Measurements from ENCODE around the gene NPHP4.

NPHP4 gene

DNA sequence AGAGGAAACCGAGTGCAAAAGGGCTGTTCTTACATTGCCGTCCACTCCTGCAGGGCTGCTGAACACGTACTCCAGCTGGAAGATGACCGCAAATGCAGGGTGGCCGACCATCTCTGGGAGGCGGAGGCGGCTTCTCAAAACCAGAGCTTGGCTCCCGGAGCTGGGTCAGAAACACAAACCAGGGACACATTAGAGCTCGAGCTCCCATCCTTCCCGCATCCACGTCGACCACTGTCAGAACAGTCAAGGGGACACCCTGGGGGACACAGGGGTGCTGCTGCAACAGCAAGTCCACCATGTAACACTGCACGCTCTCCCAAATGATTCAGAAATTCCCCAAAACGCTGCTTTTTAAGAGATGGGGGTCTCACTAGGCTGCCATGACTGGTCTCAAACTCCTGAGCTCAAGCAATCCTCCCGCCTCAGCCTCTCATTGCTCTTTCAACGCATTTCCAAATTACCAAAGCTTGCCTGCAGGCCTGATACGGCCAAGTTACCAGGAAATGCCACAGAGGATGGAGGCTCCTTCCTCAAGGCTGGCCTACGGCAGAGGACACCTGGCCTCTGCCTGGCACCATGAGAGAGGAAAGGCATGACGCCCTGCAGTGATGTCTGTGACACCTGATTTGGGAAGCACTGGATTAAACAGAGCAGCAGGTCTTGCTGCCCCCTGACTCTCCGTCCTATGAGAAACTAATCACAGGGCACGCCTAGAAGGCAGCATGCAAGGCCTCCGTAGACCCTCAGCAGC is 45.0 kb downstream of the NPHP4 start:
- no peak for DNase-seq

DNA sequence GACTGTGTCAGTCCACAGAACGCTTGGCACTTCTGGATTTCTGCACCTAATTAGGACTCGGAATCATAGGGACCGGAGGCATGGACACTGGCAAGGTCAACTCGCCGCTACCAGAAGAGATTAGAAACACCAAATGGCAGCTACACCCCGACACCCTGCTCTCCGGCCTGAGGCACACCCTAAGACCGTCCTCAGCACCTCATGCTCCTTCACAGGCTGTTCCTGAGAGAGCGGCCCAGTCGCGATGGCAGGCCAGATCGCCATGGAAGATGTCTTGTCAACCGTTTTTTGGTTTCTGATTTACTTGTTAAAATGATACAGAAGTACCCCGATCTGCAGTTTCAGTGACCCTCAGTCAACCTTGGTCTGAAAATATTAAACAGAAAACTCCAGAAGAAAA is 46.8 kb downstream of the NPHP4 start:
- DNase-seq, result no peak

DNA sequence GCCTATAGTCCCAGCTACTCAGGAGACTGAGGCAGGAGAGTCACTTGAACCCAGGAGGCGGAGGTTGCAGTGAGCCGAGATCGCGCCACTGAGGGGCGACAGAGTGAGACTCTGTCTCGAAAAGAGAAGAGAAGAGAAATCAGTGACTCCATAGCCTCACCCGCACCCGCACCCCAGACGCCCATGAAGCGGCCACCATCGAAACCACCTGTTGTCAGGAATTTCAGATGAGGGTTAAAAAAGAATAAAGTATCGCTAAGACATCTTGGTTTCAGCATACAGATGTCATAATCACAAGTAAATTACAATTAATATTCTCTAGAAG is 47.4 kb downstream of the NPHP4 start:
- no peak for DNase-seq

DNA sequence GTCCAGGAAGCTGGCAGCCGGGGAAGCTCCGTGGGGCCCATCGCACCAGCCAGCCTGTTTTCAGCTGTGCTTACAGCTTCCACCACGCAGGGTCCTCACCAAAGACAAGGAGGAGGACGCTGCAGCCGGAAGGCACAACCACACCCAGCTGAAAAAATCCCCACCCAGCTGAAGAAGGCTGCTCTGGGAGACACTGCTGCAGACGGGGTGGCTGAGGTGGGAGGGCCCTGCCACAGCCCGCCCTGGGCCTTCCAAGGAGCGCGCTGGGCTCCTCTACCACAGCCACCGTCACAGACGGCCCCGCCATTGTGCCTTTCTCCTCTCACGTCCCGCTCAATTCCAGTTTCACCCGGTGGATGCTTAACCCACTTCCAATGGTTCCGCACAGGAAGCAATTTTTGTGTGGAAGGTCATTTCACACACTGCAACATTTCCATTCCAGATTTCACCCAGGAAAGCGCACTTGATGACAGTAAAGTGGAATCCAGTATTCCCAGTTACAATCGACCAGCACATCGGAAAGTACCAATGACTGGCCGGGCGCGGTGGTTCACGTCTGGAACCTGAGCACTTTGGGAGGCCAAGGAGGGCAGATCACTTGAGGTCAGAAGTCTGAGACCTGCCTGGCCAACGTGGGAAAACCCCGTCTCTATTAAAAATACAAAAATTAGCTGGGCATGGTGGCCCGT is 47.9 kb downstream of the NPHP4 start:
- DNase-seq, result no peak

GRCh38 chr1:5943343-5944124 is 48.7 kb downstream of the NPHP4 start:
- no peak for DNase-seq

- no peak for DNase-seq
Measured at GRCh38 chr1:5941671-5942070, 50.6 kb downstream of the NPHP4 start.

GRCh38 chr1:5940723-5941407 is 51.4 kb downstream of the NPHP4 start:
- no peak for DNase-seq

- DNase-seq, result no peak
Measured at GRCh38 chr1:5939271-5940170, 52.7 kb downstream of the NPHP4 start.

GRCh38 chr1:5938101-5938646 is 54.1 kb downstream of the NPHP4 start:
- no peak for DNase-seq

DNA sequence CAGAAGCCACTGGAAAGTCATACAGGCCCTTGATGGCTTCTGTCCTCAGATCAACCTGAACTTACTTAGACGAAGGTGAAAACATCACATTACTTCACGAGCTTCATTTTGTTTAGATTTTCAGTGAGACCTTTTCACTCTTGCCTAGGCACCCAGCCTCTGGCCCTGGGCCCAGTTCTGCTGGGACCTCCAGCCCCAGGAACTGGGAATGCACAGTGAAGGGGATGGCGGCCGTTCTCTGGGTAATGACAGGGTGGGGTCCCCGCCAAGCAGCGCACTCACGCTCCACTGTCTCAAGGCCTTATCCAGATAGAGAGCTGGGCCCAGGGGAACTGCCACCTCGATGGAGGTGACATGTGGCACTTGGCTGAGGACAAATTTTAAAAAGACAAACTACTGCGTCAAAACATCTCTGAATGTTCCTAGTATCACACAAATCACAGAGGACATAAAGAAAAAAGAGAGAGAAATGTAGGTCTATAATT is 54.8 kb downstream of the NPHP4 start:
- DNase-seq, result no peak

DNA sequence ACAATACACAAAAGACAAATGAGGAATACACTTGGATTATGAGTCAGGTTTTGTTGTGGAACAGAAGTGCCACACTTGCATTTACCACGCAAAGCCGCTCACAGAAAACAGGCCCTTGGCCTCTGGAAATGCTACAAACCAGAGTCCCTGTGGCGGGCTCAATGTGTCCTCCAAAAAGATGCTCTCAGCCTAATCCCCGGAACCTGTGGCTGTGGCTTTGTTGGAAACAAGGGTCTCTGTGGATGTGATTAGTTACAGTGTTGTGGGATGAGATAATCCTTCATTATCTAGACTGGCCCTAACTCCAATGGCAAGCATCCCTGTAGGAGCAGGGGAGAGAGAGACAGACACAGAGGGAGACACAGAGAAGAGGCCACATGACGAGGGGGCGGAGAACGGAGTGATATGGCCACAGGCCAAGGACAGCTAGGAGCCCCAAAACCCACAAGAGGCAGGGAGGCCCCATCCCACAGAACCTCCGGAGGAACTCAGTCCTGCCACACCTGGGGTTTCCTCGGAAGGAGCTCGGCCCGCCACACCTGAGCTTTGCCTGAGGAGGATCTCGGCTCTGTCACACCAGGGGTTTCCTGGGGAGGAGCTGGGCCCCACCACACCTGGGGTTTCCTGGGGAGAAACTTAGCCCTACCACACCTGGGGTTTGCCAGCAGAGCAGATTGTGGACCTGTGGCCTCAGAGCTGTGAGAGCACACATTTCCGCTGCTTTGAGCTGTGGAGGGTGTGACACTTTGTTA is 55.4 kb downstream of the NPHP4 start:
- DNase-seq, result no peak

DNA sequence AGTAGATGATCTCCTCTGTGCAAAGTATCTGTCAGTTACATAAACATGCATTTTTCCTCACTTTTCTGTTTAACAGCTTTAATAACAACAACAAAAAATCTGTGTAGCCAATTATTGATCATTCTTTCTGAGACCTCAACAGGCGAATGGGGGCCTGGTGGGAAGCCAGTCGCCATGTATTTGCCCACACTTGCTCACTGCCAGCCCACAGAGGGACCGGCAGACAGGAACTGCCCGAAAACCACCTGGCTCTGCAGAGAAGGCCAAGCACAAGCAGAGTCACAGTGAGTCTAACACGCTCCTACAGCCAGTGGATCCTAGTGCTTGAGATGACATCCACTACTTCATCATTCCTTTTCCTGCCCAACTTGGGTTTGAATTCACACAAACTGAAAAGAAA is 56.1 kb downstream of the NPHP4 start:
- DNase-seq, result no peak

DNA sequence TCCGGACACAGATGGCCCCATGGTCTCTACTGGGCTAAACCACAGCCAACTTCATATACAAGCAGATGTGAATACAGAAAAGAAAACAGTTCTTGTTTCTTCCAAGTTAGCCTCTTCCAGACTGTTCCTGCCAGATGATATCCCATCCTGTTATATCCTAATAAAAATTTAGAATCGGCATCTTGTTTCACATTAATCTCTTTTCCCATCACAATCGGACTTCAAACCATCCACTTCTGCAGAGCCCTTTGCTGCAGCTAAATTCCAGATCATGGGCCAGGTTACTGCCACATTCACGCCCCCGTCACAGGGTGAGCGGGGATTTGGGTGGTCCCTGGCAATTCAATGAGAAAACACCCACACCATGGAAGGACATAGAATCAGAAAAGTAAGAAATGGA is 57.2 kb downstream of the NPHP4 start:
- DNase-seq, result no peak

DNA sequence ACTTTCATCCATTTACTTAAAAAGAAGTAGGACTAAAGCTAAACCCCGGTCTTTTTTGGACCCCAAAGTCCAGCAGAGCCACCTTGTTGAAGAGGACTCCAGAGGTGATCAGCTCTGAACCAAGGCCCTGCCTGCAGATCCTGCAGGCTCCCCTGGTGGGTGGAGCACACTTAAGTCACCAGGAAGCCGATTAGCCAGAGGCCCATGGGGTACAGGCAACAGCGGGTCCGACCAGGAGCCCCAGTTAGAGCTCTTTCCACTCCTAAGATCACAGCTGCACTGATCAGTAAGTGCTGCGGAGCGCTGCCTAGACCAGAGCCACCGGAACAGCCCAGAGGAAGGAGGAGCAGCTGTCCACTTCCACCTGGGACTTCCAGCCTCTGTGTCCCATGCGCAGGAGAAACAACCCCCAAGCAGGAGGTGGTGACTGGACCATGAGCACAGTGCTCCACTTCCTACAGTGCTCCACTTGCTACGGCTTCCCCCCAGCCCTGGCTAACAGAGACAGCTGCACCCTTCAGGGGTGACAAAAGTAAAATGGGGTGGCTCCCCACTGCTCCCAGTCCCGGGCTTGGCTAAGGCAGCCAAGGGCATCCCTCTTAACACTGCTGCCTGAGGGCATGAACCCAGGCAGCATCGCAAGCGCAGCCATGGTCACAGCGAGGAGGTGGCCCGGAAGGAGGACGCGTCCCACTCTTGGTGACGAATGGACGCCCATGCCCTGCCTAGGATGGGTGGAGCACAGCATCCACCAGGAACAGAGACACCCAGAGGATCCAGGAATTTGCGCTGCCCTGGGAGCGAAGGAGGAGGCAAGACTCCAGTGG is 58.0 kb downstream of the NPHP4 start:
- DNase-seq, result no peak

GRCh38 chr1:5933676-5934057 is 58.6 kb downstream of the NPHP4 start:
- DNase-seq, result no peak

DNA sequence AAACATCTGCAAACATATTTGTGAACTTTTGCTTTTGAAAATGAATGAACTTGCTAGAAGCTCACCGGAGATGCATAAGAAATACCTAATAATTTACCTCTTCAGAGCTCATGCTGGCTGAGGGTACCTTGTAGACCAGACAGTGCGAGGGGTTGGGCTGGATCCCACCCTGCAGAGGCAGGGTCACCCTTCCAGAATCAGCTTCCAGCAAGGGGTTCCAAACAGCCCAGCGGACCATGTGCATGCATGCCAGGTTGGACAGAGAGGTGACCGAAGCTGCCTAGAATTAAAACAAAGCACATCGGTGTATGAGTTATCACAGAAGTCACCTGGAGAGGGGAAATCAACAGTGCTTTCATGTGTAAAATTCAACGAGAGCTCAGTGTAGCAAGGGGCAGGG is 59.2 kb downstream of the NPHP4 start:
- no peak for DNase-seq

DNA sequence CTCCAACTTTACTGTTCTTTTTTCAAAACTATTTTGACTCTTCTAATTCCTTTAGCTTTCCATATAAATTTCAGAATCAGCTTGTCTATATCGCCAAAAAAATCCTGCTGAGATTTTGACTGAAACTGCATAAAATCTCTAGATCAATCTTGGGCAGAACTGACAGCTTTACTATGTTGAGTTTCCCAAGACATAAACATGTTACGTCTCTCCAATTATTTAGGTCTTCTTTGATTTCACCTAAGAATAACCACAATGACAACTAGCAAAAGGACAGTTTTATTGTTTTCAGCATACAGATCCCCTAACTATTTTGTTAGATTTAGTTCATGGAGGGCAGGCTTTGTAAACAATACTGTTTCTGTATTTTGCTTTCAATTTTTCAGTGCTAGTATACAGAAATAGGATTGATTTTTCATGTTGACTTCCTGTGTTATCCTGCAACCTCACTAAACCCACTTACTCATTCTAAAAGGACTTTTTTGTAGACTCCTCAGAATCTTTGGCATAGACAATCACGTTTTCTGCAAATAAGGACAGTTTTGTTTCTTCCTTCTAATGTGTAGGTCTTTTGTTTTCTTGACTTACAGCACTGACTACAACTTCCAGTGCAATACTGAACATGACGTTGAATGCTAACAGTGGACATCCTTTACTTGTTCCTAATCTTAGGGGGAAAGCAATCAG is 63.4 kb downstream of the NPHP4 start:
- no peak for DNase-seq

DNA sequence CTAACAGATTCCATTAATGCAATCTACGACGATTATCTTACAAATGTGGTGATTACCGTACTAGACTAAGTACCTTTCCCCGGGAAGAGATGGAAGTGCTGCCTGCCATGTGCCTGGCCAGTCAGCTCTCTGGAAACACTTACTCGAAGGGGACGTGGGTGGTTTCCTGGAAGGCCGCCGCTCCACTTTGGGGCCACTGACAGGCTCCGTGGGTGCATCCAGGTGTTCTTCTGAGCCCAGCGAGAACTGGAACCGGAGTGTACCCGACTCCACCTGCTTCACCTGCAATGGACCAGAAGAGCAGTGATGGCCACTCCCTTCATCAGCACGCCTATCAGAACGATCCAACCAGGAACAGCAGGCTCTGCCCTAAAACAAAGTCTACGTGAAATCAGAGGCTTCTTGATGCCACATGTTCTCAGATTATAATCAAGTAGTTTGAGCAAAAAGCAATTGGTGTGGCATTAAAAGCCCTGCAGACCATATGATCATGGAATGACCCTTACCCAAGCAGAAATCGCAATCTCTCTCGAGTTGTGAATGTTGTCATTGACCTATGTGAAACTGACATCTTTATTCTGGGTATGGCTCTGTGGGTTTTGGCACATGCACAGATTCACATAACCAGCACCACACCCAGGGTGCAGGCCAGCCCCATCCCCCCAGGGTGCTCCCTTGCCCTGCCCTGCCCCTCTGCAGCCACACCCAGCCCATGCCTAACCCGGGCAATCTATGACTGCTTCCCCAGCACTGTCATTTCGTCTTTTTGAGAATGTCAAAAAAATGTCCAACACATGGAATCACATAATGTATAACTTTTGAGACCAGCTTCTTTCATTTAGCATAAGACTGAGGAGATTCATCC is 64.5 kb downstream of the NPHP4 start:
- no peak for DNase-seq
